Stimulated activated CD4-positive, alpha-beta T cell treated with anti-CD3 and anti-CD28 coated beads, TNF-alpha, amount 100 ng/mL, for 1 hour (primary cell): ENCODE results near the gene SWI5.
A peak's percentile ranks its signal among the peaks of the same experiment; 100 is the strongest.
"Not testable (repeated sequence)": the region's sequence is repeated elsewhere in the genome, so short reads cannot be mapped to it uniquely, and the experiment has no call there.

Experiments used
- DNase-seq, 3 donors: peaks; one replicate each; pipeline ENCODE4 v3.0.0-alpha.2; 2020; ENCODE audit warnings: low read depth in 3 of 3, low spot score in 1 of 3

SWI5 gene

DNA sequence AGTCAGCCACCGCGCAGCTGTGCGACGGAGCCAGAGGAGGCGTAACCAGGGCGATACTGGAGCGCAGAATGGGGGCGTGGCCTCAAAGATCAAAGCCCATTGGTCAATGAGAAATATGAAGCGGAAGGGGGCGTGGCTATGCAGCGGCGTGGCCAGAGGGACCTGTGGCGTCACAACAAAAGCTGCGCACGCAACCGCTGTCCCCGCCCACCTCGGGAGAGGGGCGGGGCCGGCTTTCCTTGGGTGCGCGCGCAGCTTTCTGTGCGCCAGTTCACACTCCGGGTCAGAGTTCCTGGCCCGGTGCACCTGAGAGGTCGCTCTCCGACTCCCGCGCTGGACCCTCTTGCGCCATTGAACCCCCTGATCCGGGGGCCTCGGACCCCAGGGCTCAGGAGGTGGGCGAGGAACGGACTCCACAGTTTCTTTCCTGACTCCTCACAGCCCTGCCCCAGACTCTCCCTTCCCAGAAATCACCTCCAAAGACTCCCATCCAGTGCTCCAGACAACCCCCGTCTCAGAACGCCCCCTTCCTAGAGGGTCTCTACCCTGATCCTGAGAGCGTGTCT lies at the start of gene SWI5:
SWI5 (plus strand) TSS at position 269 of the 566 bp plus-strand sequence.
- DNase-seq, result peak; percentile 99 to 100 (median 100)

DNA sequence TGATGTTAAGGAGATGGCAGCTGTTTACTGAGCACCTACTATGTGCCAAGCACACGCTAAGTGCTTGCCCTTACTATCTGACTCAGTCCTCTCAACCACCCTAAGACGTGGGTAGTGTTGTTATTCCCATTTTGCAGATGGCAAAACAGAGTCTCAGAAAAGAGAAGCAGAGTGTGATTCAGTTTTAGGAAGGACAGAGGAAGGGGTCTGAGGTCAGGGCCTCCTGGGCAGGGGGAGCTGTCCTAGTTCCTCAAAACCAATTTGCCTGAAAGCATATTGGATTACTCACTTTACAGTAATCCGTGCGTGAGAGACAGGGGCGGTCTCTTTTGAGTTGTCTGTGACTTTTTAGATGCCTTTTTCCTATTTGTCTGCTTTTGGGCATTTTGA lies 49.7 kb upstream of the SWI5 start:
- no peak for DNase-seq

DNA sequence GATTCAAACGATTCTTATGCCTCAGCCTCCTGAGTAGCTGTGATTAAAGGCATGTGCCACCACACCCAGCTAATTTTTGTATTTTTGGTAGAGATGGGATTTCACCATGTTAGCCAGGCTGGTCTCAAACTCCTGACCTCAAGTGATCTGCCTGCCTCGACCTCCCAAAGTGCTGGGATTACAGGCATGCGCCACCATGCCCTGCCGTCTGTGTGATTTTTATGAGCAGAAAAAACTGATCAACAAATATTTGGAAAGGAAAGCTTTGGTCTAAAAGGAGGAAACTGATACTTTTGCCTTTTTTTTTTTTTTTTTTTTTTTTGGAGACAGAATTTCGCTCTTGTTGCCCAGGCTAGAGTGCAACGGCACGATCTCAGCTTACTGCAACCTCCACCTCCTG lies 45.2 kb upstream of the SWI5 start:
- not testable (repeated sequence) for DNase-seq

DNA sequence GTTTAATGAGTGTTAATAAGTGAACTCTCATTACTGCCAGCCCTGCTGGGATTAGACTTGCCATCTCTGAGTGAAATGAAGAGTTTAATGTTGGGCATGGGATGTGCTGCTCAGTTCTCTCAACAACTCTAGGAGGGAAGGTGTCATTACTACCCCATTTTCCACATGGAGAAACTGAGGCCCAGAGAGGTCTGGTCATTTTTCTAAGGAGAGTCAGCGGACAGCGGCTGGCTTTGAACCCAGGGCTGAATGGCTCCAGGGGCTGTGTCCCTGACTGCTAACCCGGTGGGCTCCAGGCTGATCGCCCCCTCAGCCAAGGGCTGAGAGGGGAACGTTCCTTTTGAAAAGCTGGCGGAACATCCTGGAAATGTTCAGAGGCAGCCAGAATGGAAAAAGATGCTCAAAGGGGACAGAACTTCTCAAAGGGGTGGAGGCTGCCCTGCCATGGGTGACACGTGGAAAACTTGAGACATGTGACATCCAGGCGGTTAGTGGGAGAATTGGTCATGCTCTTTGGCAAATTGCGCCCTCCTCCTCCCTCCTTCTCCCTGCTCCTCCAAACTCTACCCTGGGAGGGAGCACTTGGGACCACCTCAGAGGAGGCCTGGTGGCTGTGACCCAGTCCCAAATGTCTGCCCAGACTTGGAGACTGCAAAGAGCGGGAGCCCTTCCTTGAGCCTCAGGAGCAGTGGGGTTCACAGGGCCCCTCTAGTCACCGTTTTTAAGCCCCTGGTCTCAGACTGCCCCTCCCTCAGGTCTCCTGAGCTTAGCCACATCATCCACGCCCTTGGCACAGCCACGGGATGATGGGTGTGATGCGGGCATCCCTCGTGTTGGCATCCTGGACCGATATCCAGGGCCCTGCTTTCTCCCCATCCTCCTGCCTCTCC lies 44.2 kb upstream of the SWI5 start:
- no peak for DNase-seq

DNA sequence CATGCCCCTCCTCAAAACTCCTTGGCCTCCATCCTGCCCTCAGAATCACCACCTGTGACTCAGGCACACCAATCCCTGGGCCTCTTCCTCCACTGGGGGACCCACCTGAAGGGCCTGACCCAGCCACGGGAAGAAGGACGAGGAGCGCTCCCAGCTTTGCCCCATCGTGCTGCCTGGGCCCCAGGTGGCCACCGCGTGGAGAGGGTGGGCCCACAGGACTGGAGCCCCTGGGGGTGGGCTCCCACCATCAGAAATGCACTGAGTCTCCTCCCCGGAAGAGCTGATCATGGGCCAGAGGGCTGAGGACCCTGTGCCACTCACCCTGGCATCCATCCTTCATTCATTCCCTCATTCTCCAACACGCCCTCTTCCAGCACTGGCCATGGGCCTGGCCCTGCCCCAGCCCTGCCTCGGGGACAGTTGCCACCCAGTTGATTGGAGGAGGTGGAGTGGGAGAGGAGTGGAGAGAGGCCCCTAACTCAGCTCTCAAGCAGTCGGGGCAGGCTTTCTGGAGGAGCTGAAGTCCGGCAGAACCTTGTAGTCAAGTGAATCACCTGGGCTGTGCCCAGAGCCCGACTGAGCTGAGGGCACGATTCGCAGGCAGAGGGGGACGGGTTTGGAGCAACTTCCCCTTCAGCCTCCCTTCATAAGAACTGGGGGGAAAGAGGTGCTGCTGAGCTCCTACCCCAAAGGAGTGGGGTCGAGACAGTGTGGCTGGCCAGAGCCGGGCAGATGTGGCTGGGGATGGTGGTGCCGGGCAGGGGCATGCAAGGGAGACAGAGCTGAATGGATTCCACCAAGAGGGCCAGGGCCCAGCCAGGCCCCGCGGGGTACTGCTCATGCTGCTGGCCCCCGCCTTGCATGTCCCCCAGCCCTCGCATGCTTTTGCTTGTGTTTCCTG lies 43.3 kb upstream of the SWI5 start:
- no peak for DNase-seq

GRCh38 chr9:128233817-128234406 lies 42.2 kb upstream of the SWI5 start:
- DNase-seq, result no peak

DNA sequence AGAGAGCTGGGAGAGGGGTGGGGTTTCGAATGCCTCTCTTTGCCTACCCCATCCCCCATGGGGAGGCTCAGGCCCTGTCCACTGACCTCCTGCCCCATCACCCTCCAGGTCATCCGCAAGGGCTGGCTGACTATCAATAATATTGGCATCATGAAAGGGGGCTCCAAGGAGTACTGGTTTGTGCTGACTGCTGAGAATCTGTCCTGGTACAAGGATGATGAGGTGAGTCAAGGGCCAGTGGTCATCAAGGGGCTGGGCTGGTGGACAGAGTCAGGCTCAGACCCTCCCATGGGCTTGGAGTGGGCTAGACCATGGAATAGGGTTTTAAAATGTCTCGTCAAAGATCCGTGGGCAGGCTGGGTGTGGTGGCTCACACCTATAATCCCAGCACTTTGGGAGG lies 34.0 kb upstream of the SWI5 start:
- no peak for DNase-seq

DNA sequence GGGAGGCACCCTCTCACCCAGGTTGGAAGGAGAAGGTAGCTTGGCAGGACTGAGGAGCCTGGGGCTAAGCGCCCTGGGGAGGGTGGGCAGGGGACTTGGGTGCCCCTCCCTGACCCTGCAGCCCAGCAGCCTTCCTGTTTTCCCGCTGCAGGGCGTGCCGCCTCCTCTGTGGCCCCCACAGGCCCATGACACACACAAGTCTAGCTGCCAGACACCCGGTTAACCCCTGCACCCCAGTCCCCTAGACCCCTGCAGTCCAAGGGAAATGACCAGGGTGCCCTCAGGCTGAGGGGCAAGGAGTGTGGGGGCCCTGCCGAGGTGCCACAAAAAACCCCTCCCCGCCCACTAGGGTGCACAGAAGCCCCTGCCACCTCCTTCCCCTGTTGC lies 33.3 kb upstream of the SWI5 start:
- no peak for DNase-seq

- DNase-seq, result no peak
These were observed 32.7 kb upstream of the SWI5 start for GRCh38 chr9:128243215-128244018.

DNA sequence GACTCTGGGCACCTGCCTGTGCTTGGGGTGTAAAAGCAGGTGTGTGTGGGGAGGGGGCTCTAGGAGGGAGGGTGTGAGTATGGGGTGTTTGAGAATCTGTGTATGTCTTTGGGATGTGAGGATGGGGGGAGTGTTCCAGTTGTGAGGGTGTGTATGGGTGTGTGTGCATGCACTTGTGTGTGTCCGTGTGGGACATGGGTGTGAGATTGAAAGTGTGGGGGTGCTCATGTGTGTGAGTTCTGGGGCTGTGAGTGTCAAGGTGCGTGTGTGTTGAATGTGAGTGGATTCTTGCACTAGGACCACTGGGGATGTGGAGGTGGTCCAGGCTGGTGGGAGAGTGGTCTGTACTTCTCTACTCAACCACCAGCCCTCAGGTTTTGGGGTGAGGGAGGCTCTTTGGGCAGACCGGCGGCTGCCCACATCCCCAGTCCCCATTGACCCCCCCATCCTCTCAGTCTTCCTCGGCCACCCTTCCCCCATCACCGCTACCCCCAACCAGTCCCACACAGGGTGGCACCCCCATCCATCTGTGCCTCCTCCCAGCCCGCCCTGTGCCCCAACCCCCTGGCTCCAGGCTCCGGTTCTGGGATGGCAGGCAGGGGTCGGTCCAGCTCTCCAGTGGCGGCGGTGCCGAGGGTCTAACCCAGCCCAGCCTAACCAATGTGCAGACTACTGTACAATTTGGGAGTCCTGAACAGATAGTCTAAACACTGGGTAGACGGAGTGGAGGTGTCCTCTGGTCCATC lies 31.8 kb upstream of the SWI5 start:
- DNase-seq, result no peak

DNA sequence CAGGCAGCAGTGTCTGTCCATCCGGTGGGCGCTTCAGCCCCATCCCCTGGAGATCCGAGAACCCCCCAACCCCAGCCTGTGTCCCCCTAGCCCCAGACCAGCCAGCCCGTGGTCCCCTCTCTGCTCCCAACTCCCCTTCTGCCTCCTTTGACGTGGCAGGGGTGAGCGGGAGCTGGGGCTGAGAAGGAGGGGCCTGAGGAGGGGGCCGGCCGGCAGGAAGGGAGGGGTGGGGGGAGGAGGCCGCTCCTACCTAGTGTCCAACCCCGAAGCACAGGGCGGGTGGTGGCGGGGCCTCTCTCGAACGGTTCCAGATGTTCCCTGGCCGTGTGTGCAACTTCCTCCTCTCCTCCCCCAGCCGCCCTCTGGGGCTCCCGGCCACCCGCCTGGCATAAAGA lies 31.2 kb upstream of the SWI5 start:
- no peak for DNase-seq

GRCh38 chr9:128245421-128246151 lies 30.5 kb upstream of the SWI5 start:
- DNase-seq, result no peak

GRCh38 chr9:128246471-128246870 lies 29.6 kb upstream of the SWI5 start:
- DNase-seq, result no peak

DNA sequence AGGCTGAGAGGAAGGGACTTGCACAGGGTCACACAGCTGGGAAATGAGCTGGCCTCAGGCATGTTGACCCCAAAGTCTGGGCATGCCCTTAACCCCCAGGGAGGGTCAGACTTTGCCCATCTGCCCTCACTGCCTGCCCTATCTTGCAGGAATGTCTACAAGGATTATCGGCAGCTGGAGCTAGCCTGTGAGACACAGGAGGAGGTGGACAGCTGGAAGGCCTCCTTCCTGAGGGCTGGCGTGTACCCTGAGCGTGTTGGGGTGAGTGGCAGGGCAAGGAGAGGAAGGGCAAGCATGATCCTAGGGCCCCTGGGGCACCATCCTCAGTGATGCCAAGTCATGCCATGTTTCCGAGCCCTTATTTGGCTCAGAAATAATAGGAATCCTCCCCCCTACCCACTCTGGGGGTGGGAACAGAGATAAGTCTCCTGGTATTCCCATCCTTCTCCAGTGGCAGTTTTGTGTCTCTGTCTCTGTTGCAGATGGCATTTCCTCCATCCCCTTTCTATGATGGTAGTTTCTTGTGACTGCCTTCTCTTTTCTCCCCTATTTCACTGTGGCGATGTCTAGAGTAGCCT lies 28.8 kb upstream of the SWI5 start:
- DNase-seq, result no peak

DNA sequence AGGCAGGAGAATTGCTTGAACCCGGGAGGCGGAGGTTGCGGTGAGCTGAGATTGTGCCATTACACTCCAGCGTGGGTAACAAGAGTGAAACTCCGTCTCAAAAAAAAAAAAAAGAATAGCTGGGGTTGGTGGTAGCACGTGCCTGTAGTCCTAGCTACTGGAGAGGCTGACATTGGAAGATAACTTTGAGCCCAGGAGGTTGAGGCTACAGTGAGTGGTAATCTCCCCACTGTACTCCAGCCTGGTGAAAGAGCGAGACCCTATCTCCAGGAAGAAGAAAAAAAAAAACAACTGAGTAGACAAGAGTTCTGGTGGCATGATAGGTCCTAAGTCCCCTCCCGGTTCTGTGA lies 26.5 kb upstream of the SWI5 start:
- DNase-seq, result no peak

DNA sequence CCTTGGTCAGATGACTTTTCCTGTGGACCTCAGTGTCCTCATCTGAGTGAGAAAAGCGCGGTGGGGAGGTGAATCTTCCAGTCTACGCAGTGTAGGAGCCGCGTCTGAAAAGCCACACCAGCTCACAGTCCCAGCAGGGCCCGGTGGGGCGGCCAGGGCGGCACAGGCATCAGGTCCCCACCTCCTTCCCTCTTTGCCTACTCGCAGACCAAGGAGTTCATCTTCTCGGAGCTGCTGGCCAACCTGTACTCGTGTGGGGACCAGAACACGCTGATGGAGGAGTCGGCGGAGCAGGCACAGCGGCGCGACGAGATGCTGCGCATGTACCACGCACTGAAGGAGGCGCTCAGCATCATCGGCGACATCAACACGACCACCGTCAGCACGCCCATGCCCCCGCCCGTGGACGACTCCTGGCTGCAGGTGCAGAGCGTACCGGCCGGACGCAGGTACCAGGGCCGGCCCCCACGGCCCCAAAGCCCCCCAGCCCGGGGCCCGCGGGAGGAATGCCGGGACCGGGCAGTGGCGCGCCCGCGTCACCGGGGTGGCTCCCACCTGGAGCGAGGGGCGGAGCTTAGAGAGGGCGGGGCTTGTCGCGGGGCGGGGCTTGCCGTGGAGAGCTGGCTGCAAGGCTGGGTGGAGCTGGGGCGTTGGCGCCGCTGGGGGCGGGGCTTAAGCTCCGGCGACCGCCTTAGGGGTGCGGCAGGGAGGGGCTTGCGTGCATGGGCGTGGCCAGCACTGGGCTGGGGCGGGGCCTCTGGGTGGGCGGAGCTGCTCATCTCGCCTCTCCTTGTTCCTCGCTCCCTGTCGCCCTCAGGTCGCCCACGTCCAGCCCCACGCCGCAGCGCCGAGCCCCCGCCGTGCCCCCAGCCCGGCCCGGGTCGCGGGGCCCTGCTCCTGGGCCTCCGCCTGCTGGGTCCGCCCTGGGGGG lies 25.9 kb upstream of the SWI5 start:
- DNase-seq, result peak; percentile 96 to 100 (median 98)

GRCh38 chr9:128250839-128251731 lies 25.0 kb upstream of the SWI5 start:
- DNase-seq, result no peak
